Fibroblast of skin of right biceps (primary cell): ENCODE measurements around the gene SELPLG.
"Not testable (repeated sequence)": the region's sequence is repeated elsewhere in the genome, so short reads cannot be mapped to it uniquely, and the experiment has no call there.

ENCODE experiments used
- DNase-seq: peaks from one replicate; pipeline ENCODE4 v3.0.0-alpha.2; 2013

The SELPLG gene

DNA sequence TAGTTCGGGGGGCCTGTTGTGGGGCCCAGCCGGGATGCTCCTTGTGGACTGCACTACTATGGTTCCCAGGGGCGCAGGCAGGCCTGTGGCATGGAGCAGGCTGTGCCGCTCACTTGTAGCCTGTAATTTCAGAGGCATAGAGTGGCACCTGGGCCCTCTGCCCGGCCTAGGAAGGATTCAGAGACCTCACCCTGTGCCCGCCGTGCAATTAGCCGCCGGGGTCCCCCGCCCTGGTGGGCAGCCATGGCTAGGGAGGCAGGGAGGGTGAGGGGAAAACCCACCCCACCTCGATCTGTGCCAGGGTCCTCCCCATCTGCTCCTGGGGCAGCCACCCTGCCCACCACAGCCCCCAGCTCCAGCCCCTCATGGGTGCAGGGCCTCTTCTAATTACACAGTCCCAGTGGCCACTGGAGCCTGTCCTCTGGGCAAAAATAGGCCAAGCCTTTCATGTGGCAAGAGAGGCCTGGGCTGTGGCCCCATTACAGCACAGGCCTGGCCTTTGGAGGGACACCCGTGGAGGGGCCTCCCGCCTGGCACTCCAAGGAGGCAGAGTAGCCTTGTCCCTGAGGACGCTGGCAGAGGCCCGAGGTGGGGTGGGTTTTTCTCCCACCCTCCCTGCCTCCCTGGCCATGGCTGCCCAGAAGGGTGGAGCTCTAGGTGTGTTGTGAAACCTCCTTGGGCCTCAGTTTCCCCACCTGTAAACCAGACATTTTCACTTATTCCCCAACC is 30.6 kb downstream of the SELPLG start:
- no peak for DNase-seq

- DNase-seq = no peak
Observed at GRCh38 chr12:108602209-108602705, 31.4 kb downstream of the SELPLG start.

DNA sequence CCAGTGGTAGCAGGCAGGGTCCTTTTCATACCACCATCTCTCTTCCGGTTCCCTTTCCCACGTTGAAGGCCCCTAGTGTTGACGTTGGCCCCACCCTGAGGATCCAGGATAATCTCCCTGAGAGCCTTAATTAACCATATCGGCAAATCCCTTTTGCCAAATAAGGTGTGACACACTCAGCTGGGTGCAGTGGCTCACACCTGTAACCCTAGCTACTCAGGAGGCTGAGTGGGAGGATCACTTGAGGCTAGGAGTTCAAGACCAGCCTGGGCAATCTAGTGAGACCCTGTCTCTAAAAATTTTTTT is 33.0 kb downstream of the SELPLG start:
- no peak for DNase-seq

- DNase-seq = no peak
Observed at GRCh38 chr12:108599948-108600701, 33.6 kb downstream of the SELPLG start.

GRCh38 chr12:108599541-108599940 is 34.2 kb downstream of the SELPLG start:
- DNase-seq = no peak

DNA sequence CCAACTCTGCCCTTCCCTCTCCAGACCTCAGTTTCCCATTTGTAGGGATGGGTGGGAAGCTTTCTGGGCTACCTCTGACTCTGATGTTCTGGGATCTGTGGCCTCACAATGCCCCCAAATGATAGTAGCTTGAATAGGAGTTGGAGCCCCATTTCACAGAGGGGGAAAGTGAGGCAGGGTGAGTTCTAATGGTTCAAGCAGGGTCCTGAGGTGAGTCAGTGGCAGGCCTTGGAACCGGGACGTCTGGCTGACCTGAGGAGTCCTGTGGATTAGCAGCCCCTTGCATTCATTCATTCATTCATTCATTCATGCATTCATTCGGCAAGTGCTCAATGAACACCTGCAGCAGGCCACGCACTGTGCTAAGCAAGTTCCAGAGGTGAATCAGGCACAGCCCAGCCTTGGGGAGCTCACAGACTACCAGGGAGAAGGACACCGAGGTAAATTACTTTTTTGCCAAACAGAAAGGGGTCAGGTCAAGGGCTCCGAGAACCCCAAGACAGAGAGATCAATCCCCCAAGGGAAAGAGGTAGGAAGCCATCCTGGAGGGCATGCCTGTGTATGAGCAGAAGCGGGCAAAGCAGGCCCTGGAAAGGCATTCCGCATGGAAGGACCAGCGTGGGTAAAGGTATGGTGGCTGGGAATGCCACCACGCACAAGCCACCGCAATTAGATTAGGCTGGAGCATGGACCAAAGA is 35.0 kb downstream of the SELPLG start:
- no peak for DNase-seq

GRCh38 chr12:108597559-108598471 is 35.9 kb downstream of the SELPLG start, which contains the start of gene TMEM119:
TSS of gene TMEM119 (minus strand) at chr12:108598084. CDS start at chr12:108592383, 5,701 bp downstream.
- DNase-seq = peak; percentile 90

DNA sequence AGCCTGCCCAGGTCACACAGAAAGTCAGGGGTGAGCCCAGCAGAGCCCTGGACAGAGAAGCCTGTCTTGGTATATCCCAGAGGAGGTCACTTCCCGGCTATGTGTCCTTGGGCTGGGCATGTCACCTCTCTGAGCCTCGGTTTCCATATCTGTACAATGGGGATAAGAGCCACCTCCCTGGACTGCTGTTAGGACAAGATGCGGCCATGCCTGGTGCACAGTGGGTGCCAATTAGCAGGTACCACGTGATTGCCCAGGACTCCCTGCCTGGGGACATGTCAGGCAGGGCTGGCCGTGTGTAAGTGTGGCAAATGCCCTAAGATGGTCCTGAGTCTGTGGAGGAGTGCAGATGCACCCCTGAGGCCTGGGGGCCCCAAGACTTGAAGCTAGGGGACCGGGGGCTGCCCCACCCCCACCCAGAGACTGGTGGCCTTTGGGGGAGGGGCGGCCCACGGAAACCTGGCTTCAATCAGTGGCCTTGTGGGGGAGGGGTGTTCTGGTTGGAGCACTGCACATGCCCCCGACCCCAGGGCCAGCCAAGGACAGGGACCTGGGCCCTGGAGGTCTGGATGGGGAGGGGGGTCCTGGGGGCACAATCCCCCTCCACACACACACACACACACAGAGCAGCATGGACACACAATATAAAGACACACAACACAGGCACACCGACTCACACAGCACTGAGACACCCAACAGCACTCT is 36.7 kb downstream of the SELPLG start:
- no peak for DNase-seq

DNA sequence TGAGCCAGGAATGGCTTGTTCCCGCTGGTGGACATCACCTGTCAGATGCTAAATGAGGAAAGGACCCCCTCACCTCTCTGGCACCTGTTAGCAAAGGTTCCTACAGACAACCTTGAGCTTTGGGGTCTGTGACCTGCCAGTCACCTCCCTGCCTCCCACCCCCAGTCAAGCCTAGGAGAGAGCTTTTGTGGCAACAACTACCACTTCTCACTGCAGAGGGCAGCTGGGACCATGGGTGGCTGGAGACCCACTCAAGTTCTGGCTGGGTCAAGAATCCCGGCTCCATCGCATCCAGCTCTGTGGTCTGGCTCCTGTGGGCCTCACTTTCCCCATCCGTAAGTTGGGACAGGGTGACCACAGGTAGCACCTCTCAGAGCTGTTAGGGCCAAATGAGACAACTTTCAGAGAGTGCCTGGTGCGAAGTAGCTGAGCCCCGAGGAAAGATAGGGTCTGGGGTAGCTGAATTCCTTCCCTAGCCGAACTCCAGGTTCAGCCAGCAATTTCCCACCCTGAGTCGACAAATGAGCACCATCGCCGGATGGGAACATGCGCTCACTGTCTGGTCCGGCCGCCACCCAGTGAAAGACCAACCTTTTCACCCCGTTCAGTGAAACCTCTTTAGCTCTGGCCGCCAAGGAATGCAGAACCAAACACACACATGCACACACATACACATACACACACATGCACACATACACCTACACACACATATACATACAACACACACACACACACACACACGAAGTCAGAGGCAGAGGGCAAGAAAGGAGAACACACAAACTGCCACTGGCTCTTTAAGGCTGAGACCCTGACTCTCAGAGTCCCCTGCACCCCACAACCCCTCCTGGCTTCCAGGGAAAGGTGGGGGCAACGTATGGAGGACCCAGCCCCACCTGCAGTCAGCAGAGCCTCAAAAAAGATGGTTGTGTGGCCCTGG is 37.7 kb downstream of the SELPLG start:
- DNase-seq = no peak

- DNase-seq = no peak
Observed at GRCh38 chr12:108594960-108595710, 38.6 kb downstream of the SELPLG start.

GRCh38 chr12:108594323-108594903 is 39.3 kb downstream of the SELPLG start:
- DNase-seq = no peak

DNA sequence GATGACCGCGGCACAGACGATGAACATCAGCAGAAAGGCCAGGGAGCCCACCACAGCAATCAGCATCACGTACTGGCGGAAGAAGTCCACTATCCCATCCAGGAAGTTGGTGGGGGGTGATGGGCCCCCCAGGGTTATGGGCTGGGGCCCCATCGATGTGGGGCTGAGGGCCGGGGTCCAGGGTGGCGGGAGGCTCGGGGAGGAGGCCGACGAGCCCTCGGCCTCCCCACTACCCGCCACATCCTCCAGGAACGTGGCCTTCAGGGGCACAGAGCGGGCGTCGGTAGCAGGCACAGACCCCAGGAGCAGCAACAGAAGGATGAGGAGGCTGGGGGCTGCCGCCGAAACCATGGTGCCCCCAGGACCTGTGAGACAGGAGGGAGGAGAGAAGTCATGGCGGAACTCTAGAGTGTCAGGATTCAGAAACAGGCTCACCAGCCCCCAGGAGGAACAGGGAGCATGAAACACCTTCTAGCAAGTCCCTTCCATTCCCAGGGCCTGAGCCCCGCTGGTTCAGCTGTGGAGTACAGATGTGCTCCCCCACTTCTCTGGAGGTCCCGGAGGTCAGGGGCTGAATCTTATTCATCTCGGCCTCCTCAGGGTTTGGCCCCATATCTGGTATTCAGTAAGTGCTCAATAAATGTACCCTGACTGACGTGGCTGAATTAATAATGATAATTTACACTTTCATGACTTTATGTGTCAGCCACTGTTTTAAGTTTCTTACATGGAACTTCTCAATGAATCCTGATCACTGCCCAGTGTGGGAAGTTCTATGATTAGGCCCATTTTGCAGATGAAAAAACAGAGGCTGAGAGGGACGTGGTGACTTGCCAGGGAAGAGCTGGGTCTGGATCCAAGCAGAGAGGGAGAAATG is 41.4 kb downstream of the SELPLG start:
- DNase-seq = no peak

DNA sequence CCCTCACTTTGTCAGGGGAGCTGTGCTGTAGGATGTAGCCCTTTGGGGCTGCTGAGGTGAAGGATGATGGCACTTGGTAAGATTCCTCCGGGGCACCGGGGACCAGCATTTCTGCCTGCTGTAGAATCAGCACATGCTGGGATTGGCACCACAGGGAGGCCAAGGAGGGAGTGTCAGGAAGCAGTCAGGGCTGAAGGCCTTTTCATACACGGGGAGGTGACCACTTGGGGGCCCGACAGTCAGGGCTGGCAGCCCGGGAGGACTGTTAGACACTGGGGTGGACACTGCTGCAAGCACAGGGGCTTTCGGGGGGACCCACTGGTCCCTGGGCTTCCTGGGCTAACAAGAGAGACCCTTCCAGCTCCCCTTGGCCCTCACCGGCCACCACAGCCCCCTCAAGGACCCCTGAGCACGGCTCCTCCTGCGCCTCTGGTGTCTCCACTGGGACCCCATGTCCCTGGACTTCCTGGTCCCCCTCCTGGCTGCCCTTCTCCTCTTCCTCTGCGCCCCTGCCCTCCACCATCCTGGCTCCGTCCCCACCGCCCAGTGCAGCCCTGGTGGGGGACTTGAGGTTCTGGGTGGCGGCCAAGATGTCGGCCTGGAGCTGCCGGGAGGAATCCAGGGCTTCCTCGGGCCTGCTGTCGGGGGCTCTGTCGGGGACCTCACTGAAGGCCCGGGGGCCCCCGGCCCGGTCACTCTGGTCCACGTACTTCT is 42.3 kb downstream of the SELPLG start:
- DNase-seq = no peak

- DNase-seq = not testable (repeated sequence)
Observed at GRCh38 chr12:108590463-108590862, 43.2 kb downstream of the SELPLG start.

GRCh38 chr12:108589840-108590229 is 43.9 kb downstream of the SELPLG start:
- no peak for DNase-seq

GRCh38 chr12:108589028-108589839 is 44.5 kb downstream of the SELPLG start:
- DNase-seq = peak; percentile 71

DNA sequence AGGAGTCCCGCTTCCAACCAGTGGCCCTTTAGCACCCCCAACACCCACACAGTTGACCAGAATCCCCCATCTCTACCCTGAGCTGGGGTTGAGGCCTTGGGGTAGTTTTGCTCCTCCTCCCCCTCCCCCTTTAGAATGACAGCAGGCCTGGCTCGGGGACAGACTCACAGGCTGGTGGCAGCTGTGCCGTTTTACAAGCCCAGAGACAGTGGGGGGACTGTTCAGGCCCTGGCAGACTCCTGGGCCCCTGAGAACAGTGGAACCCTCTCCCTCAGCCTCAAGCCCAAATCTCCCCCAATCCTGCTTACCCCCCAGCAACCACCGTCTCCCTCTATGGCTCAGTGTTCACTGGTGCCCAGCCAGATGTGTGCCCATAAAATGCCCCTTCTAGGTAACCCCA is 45.9 kb downstream of the SELPLG start:
- DNase-seq = no peak
